HG03097 (cell line): Measurements from ENCODE around the gene DNMT3A.

Experiments
- ATAC-seq: cut with Tn5 transposase; IDR thresholded peaks from one replicate; pipeline ENCODE4 v1.9.1; 2021; ENCODE audit not compliant: unreplicated experiment, low FRiP score

DNMT3A gene

GRCh38 chr2:25262288-25262687 lies 79.4 kb downstream of the DNMT3A start:
- no peak for ATAC-seq

DNA sequence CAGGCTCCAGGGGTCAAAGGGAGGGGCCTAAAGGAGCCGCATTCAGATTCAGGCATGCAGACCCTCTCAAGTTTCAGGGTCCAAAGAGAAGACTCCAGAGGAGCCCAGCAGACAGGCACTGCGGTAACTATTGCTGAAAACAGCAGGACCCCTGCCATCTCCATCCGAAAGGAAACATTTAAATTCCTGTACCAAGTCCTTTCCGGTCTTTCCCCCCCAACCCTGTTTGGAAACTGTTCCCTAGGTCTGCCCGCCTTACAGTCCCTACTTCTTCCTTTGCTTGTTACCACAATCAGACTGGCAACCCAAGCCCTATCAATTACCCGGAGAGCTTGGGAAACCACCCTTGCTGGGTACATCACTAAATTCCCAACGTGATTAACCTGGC lies 82.0 kb downstream of the DNMT3A start:
- no peak for ATAC-seq

- ATAC-seq: no peak
These were observed 82.6 kb downstream of the DNMT3A start for GRCh38 chr2:25258847-25259736.

- ATAC-seq: no peak
These were observed 83.5 kb downstream of the DNMT3A start for GRCh38 chr2:25257931-25258846.

DNA sequence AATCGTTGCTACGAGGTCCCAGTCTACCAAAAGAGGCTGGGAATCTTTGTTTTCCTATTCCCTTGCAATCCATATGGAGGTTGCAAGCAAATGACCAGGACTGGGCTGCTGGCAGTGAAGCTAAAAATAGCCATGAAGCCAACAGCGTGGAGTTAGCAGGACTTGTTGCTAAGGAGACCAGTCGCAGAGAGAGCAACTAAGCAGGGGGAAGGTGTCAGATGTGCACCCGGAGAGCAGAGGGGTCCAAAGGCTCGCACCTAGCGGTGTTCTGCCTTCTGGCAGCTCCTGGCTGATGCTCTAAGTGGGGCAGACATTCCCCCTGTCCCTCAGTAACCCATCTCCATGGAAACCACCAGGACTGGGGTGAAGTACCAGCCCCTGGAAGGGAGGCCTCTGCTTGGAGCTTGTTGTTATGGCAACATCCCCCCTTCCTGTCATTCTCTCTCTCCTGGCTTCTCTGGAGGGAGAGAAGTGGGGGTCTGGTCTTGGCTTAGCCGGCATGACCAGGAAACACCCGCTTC lies 84.6 kb downstream of the DNMT3A start:
- no peak for ATAC-seq

DNA sequence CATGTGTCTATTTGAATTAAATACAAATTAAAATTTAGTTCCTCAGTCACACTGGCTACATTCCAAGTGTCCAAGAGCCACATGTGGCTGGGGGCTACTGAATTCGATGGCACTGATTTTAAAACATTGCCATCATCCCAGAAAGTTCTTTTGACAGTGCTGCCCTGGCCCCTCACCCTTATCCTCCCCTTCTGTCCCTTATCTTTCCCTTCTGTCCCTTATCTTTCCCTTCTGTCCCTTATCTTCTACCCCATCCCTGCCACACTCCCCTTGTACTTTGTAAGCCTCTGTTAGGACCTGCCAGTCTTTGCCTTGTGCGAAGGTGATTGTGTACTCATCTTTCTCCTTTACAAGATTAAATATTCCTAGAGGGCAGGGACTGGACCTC lies 85.2 kb downstream of the DNMT3A start:
- no peak for ATAC-seq

DNA sequence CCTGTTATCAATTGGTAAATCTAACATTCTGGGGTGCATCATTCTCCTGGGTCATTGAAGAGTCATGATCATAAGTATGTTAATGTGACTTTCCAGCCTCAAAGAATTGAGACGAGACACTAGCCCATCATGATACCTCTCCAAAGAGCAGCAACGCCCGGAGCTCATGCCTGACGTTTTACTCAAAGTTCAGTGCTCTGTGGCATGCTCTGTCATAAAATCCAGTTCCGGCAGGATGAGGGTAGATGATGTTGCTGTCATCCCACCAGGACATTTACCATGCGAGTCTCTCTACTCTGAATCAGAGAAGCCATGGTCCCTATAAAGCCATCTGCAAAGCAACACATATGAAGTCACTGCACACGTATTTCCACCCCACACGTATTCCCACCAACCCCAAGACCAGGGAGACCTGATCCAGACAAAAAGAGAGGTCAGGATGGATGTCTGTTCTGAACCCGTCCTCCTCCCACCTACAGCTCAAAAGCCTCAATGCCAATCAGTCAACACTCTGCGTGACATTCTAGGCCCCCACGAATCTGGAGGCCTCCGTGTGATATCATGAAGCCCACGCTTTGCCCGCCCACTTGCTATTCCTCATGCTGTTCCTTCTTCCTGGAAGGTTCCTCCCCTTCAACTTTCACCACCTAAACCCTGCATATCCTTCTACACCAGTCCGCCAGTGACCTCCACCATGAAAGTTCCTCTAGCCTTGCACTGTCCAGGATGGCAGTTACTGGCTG lies 85.8 kb downstream of the DNMT3A start:
- ATAC-seq: no peak

DNA sequence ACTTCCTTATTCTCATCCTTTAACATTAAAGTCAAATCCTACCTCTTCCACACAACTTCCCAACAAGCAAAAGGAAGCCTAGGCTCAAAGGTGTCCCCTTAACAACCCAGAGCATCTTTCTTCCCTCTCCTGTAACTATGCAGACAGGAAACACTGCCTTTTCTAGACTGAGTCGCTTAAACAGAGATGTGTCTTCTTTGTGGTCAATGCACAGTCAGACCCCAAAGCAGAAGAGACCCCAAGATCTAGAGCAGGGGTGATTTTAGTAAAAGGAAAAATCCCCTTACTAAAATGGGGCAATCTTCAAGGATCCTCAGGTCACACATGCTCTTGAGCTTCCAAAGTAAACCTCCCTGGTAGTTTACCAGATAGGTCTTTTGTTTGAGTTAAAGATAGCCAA lies 86.8 kb downstream of the DNMT3A start:
- no peak for ATAC-seq

DNA sequence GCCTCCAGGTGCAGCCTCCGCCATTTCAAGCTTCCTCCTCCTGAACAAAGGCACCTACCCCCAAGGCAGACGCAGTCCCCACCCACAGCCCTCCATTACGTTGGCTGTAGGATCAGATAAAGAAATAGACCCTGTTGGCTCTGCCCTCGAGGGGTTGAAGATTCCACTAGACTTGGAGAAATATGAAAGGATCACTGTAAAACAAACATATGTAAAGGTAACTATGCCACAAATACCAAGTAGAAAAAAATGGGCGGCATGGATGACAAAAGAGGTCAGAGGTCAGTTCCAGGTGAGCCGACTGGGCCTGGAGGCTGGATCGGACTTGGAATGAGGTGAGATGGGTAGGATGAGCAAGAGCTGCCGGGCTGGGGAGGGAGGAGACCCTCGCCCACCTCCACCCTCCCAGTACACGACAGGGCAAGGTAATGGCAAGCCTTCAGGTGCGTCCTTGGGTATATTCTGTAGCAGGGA lies 88.5 kb downstream of the DNMT3A start:
- ATAC-seq: no peak

- ATAC-seq: no peak
These were observed 89.2 kb downstream of the DNMT3A start for GRCh38 chr2:25252291-25253152.

GRCh38 chr2:25251422-25252273 lies 90.1 kb downstream of the DNMT3A start:
- ATAC-seq: no peak

DNA sequence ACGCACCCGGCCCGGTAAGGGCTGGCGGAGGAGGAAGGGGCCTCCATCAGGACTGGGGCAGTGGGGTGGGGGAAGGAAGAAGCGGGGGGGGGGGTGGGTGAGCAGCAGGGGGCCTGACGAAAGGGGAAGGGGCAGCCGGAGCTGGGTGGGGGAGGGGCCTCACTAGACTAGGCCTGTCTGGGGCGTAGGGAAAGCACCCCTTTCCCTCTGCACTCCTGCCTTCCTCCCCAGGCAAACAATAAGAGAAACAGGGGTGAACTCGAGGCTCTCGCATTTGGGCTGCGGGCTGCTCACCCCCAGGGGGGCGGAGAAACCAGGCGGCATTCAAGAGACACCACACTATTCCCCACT lies 90.7 kb downstream of the DNMT3A start:
- no peak for ATAC-seq

GRCh38 chr2:25250331-25251070 lies 91.2 kb downstream of the DNMT3A start:
- ATAC-seq: no peak

DNA sequence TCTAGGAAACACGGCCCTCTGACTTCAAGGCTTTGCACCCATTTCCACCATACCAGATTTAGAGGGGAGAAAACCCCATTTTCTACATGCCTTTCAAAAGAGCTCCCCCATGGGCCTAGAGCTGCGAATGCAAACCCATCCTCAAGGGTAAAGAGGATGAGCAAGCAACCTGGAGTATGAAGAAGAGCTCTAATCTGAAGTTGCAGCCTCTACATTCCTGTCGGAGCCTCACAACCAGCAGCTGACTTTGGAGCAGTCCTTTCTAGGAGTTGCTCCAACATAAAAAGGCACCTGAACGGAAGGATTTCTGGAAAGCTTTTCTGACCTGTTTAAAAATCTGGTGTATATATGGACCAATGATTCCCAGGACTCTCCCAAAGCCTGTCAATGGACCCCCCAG lies 91.9 kb downstream of the DNMT3A start:
- no peak for ATAC-seq

- ATAC-seq: no peak
These were observed 93.8 kb downstream of the DNMT3A start for GRCh38 chr2:25247792-25248512.

GRCh38 chr2:25246558-25247290 lies 95.0 kb downstream of the DNMT3A start:
- ATAC-seq: no peak

DNA sequence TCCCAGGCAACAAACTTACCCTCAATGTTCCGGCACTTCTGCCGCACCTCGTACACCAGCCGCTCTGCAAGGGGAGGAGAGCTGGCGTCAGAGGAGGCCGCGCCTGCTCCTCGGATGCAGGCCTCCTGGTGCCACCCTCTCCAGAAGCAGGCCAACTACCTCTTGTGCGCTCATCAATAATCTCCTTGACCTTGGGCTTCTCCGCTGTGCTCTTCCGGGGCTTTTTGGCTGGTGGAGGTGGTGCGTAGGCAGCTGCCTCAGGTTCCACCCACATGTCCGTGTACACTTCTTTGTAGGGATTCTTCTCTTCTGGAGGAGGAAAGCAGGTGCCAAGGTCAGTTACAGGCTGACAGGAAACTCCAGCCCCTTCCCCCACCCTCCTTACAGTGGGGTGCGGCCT lies 95.7 kb downstream of the DNMT3A start:
- ATAC-seq: no peak
